Stimulated activated CD8-positive, alpha-beta memory T cell treated with anti-CD3 and anti-CD28 coated beads, Interleukin-15, amount 100 ng/mL, for 1 hour (primary cell): ENCODE data around the gene SARNP.
A peak's percentile ranks its signal among the peaks of the same experiment; 100 is the strongest.
"Not testable (repeated sequence)": the region's sequence is repeated elsewhere in the genome, so short reads cannot be mapped to it uniquely, and the experiment has no call there.

Source experiments
- DNase-seq: peaks from one replicate; pipeline ENCODE4 v3.0.0-alpha.2; 2020; ENCODE audit warnings: low read depth

SARNP gene

GRCh38 chr12:55817345-55818139 lies at the start of gene SARNP, which contains the start of gene ORMDL2:
Gene SARNP, minus strand, starts transcription at chr12:55817724. Its CDS starts 23 bp downstream, at chr12:55817701.
Gene ORMDL2, plus strand, starts transcription at chr12:55818041. Its CDS starts 959 bp downstream, at chr12:55819000.
- peak; percentile 86 for DNase-seq

- not testable (repeated sequence) for DNase-seq
Measured at GRCh38 chr12:55866454-55867004, 49.0 kb upstream of the SARNP start.

GRCh38 chr12:55865327-55865726 lies 47.8 kb upstream of the SARNP start:
- DNase-seq: no peak

- DNase-seq: not testable (repeated sequence)
Measured at GRCh38 chr12:55862931-55863330, 45.4 kb upstream of the SARNP start.

- DNase-seq: no peak
Measured at GRCh38 chr12:55862286-55862685, 44.8 kb upstream of the SARNP start.

GRCh38 chr12:55861871-55862270 lies 44.3 kb upstream of the SARNP start:
- no peak for DNase-seq

- DNase-seq: no peak
Measured at GRCh38 chr12:55861396-55861795, 43.9 kb upstream of the SARNP start.

GRCh38 chr12:55852740-55853139 lies 35.2 kb upstream of the SARNP start:
- no peak for DNase-seq

GRCh38 chr12:55850893-55851292 lies 33.4 kb upstream of the SARNP start:
- no peak for DNase-seq

GRCh38 chr12:55850401-55850800 lies 32.9 kb upstream of the SARNP start:
- DNase-seq: no peak

- DNase-seq: no peak
Measured at GRCh38 chr12:55849616-55850343, 32.3 kb upstream of the SARNP start.

- no peak for DNase-seq
Measured at GRCh38 chr12:55847603-55848291, 30.2 kb upstream of the SARNP start.

GRCh38 chr12:55847033-55847432 lies 29.5 kb upstream of the SARNP start:
- no peak for DNase-seq

- no peak for DNase-seq
Measured at GRCh38 chr12:55845785-55846496, 28.4 kb upstream of the SARNP start.

GRCh38 chr12:55845361-55845760 lies 27.8 kb upstream of the SARNP start:
- DNase-seq: no peak

- no peak for DNase-seq
Measured at GRCh38 chr12:55844961-55845360, 27.4 kb upstream of the SARNP start.

- DNase-seq: no peak
Measured at GRCh38 chr12:55843431-55843830, 25.9 kb upstream of the SARNP start.

- no peak for DNase-seq
Measured at GRCh38 chr12:55842681-55843429, 25.3 kb upstream of the SARNP start, which contains the start of gene MMP19. Gene MMP19, minus strand, starts transcription at chr12:55842936. Its CDS starts 106 bp downstream, at chr12:55842830.

- no peak for DNase-seq
Measured at GRCh38 chr12:55840581-55841351, 23.2 kb upstream of the SARNP start.
